ENCODE measurements around the gene LRSAM1.

The LRSAM1 gene

GRCh38 chr9:127444921-127445850, 6.1 kb upstream of the LRSAM1 start:
- TF ChIP-seq GATA2 (IDR thresholded peaks at IDR 0.05; ENCODE audit: low read depth, low read length) (no peak), GATA3 (IDR thresholded peaks at IDR 0.05; ENCODE audit: low read depth, low read length) (no peak)

- TF ChIP-seq GATA2 (IDR thresholded peaks at IDR 0.05; ENCODE audit: low read depth, low read length) (no peak), GATA3 (IDR thresholded peaks at IDR 0.05; ENCODE audit: low read depth, low read length) (no peak)
Observed at GRCh38 chr9:127445851-127446712, 5.2 kb upstream of the LRSAM1 start.

DNA sequence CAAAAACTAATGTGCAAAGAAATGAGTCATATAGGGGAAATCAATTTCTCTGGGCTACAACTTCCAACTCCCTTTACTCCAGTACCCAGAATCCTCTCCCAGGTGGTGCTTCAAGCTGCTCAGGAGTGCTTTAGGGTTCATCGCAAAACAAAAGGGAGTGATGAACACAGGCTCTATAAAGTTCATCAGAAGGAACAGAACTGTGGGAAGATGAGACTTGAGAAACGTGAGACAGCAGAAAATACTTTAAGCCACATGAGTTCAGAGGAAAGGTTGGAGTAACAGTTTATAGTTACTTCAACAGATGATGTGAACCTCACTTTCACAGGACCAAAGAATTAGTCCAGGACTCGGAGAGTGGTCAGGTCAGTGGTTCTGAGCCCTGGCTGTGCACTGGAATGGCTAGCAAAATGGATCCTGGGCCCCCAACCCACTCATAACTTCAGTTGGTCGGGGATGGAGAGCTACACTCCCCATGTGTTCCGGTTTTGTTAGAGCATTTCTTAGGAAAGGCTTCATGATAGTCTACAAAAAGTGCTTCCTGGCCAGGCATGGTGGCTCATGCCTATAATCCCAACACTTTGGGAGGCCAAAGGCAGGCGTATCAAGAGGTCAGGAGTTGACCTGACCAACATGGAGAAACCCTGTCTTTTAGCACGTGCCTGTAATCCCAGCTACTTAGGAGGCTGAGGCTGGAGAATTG, 4.4 kb upstream of the LRSAM1 start:
- TF ChIP-seq GATA3 (IDR thresholded peaks at IDR 0.05; ENCODE audit: low read depth, low read length) (no peak), GATA2 (IDR thresholded peaks at IDR 0.05; ENCODE audit: low read depth, low read length) (no peak)

GRCh38 chr9:127447416-127448111, 3.7 kb upstream of the LRSAM1 start:
- no peak for TF ChIP-seq GATA3 (IDR thresholded peaks at IDR 0.05; ENCODE audit: low read depth, low read length)

GRCh38 chr9:127448112-127448805, 3.1 kb upstream of the LRSAM1 start:
- TF ChIP-seq GATA2 (IDR thresholded peaks at IDR 0.05; ENCODE audit: low read depth, low read length) (no peak), GATA3 (IDR thresholded peaks at IDR 0.05; ENCODE audit: low read depth, low read length) (no peak)

GRCh38 chr9:127449332-127449966, 1.9 kb upstream of the LRSAM1 start:
- no peak for TF ChIP-seq GATA3 (IDR thresholded peaks at IDR 0.05; ENCODE audit: low read depth, low read length)

DNA sequence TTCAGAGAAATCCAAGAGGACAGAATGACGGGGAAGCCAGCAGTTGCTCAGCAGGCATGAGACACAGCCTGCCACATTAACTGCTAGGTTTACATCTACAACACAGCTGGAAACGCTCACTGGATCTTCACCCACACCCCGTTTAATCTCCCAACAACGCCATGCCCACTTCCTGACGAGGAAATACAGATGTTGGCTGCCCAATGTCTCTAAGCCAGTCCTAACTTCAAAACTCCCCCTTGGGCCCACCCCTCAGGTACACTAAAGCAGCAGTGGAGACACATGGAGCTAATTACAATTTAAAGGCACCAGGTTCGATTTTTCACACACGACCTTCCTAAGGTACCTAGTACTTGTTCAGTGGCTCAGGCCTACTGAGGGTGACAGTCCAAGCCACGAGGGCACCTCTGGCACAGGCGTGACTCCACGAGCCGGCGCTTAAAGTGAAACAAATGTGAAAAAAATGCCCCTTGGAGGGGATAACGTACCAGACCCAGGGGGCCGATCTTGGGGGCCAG, 1.0 kb upstream of the LRSAM1 start:
- TF ChIP-seq GATA2 (IDR thresholded peaks at IDR 0.05; ENCODE audit: low read depth, low read length), result no peak
- no peak for TF ChIP-seq GATA3 (IDR thresholded peaks at IDR 0.05; ENCODE audit: low read depth, low read length)

GRCh38 chr9:127451608-127451857, 223 bp downstream of the LRSAM1 start:
- no peak for TF ChIP-seq GATA2 (IDR thresholded peaks at IDR 0.05; ENCODE audit: low read depth, low read length)
- TF ChIP-seq GATA3 (IDR thresholded peaks at IDR 0.05; ENCODE audit: low read depth, low read length), result no peak

GRCh38 chr9:127451858-127452656, 747 bp downstream of the LRSAM1 start:
- no peak for TF ChIP-seq GATA2 (IDR thresholded peaks at IDR 0.05; ENCODE audit: low read depth, low read length)
- no peak for TF ChIP-seq GATA3 (IDR thresholded peaks at IDR 0.05; ENCODE audit: low read depth, low read length)

- TF ChIP-seq GATA3 (IDR thresholded peaks at IDR 0.05; ENCODE audit: low read depth, low read length) (no peak), GATA2 (IDR thresholded peaks at IDR 0.05; ENCODE audit: low read depth, low read length) (no peak)
Observed at GRCh38 chr9:127452691-127453090, 1.4 kb downstream of the LRSAM1 start.

- TF ChIP-seq GATA2 (IDR thresholded peaks at IDR 0.05; ENCODE audit: low read depth, low read length) (no peak), GATA3 (IDR thresholded peaks at IDR 0.05; ENCODE audit: low read depth, low read length) (no peak)
Observed at GRCh38 chr9:127455324-127455992, 4.1 kb downstream of the LRSAM1 start.

All from SH-SY5Y (cell line).